Measurements from ENCODE around the gene EPB42. TPM values are rescaled to one million over a fixed set of nuclear protein-coding genes. Genes with fewer than 3 reads are reported as not detected.
A peak's percentile ranks its signal among the peaks of the same experiment; 100 is the strongest.

EPB42 gene
- total and polyA plus RNA-seq, 2 donors (not counting 1 experiment from before 2014, with no cell fraction given), result not detected

DNA sequence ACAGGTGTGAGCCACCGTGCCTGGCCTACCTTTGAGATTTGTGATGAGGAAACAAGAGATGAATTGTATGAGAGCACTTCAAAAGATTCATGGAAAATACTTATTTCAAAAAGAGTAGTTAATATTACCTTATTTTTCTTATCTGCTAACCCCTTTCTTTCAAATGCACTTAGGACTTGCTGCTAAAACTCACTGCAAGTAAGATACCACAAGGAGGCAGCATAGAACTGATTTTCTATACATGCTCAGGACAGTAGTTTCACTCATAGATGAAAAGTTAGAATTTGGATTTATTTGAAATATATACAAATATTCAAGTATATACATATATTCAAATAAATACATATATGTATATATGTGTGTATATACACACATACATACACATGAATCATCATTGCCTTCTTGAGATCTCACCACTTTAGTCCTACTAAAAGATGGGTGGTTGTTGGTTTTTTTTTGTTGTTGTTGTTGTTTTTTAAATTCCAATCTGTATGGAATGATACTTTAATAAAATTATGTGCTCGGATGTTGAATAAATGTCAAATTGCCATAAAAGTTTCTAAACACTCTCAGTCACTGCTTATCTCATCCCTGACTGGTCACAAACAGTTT, 33.2 kb downstream of the EPB42 start:
- Mint-ChIP-seq H3K27ac (no peak overlapping the region), H3K9me3 (ENCODE audit: insufficient read depth) (no peaks in the 10 kb centered on the region)
- POLR2A ChIA-PET, result no interaction called here

DNA sequence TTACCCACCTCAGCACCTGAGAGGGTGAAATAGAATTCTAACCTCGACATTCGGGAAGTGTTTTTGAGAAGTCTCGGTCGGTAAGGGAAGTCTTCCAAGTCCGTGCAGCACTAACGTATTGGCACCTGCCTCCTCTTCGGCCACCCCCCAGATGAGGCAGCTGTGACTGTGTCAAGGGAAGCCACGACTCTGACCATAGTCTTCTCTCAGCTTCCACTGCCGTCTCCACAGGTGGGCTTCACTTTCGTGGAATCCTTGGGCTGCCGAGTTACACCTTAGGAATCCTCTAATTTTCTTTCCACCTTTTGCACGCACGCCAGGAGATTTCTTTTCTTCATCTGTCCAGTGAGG, 34.8 kb downstream of the EPB42 start:
- WGBS (ENCODE audit: insufficient coverage), result 0% methylated on average over 11 of the region's 13 CpGs
- H3K27me3 Mint-ChIP-seq, result no peaks in the 10 kb centered on the region
- Histone ChIP-seq H3K9ac (ENCODE audit: low read length) (peak overlapping the region; percentile 94), H3K4me2 (replicated peaks; ENCODE audit: low read depth, low read length, poor library complexity, severe bottlenecking) (peak overlapping the region; percentile 91), H3K36me3 (replicated peaks in 1 of 2; ENCODE audit: control extremely low read depth in 1 of 2, control insufficient read depth in 1 of 2, extremely low read depth in 1 of 2, insufficient read depth in 2 of 2, low read length in 1 of 2) (peaks cover 8 to 33% of the 10 kb centered on the region in 2 experiments), H4K20me1 (ENCODE audit: control insufficient read depth, insufficient read depth, low read length, poor library complexity, severe bottlenecking) (peaks cover 34% of the 10 kb centered on the region), H3K79me2 (ENCODE audit: control insufficient read depth, insufficient read depth, low read length) (peaks cover 45% of the 10 kb centered on the region), H3K4me3 (ENCODE audit: control extremely low read depth in 1 of 5, extremely low read depth in 1 of 5, insufficient read depth in 1 of 5, low read depth in 2 of 5, low read length in 4 of 5) (peak overlapping the region; percentile 43 to 94 (median 75)), H3K27ac (ENCODE audit: low read length in 2 of 2) (peak overlapping the region; percentile 87 to 94), H3K4me1 (ENCODE audit: control insufficient read depth in 2 of 2, insufficient read depth in 2 of 2, low read length in 2 of 2) (peaks cover 21 to 32% of the 10 kb centered on the region in 2 donors), H3K9me3 (ENCODE audit: control extremely low read depth in 1 of 3, control insufficient read depth in 2 of 3, insufficient read depth in 1 of 3, low read length in 2 of 3) (no peaks in the 10 kb centered on the region), H2AFZ (ENCODE audit: insufficient read depth, low read depth, low read length, poor library complexity, severe bottlenecking) (peak overlapping the region; percentile 78), H3K27me3 (replicated peaks in 1 of 4; ENCODE audit: control extremely low read depth in 1 of 4, control insufficient read depth in 3 of 4, insufficient read depth in 4 of 4, low read length in 3 of 4) (no peaks in the 10 kb centered on the region)
- CTCF ChIA-PET, result interaction anchor here (1.0 to 1.7 kb wide), 5 partner anchors 9 to 99 kb away, joined by 3 to 8 read pairs (median 5); no protein-coding TSS in a partner anchor
- no peak for TF ChIP-seq EZH2 (IDR thresholded peaks at IDR 0.05; ENCODE audit: borderline replicate concordance, insufficient read depth, low read depth, low read length, poor library complexity, severe bottlenecking)
- TF ChIP-seq, protein P1, sequence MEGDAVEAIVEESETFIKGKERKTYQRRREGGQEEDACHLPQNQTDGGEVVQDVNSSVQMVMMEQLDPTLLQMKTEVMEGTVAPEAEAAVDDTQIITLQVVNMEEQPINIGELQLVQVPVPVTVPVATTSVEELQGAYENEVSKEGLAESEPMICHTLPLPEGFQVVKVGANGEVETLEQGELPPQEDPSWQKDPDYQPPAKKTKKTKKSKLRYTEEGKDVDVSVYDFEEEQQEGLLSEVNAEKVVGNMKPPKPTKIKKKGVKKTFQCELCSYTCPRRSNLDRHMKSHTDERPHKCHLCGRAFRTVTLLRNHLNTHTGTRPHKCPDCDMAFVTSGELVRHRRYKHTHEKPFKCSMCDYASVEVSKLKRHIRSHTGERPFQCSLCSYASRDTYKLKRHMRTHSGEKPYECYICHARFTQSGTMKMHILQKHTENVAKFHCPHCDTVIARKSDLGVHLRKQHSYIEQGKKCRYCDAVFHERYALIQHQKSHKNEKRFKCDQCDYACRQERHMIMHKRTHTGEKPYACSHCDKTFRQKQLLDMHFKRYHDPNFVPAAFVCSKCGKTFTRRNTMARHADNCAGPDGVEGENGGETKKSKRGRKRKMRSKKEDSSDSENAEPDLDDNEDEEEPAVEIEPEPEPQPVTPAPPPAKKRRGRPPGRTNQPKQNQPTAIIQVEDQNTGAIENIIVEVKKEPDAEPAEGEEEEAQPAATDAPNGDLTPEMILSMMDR (IDR thresholded peaks at IDR 0.05), result no peak
- POLR2A ChIA-PET, result interaction anchor here (1.7 kb wide), 1 partner anchor 100 kb away, joined by 5 read pairs; no protein-coding TSS in a partner anchor
- no peaks in the 10 kb centered on the region for H3K9me3 Mint-ChIP-seq (ENCODE audit: insufficient read depth)
- DNase-seq (no peak), ATAC-seq (ENCODE audit: low read depth) (peak; percentile 1)
- H3K4me1 Mint-ChIP-seq, result peaks cover 38% of the 10 kb centered on the region
- peak overlapping the region; percentile 98 for H3K27ac Mint-ChIP-seq
- peak overlapping the region; percentile 99 for H3K4me3 Mint-ChIP-seq
- intact Hi-C loops (cut with micrococcal nuclease), result loop anchor here (2.0 to 10.0 kb wide), 2 partner anchors 19 to 329 kb away; partner anchors contain the start of gene MAP1A

More for the DNA sequence above, 33.2 kb downstream of the EPB42 start:
- H3K4me3 Mint-ChIP-seq, result peak overlapping the region; percentile 13
- ATAC-seq (ENCODE audit: low read depth) (no peak), DNase-seq (peak; percentile 55)
- intact Hi-C loops (cut with micrococcal nuclease), result loop anchor here (1.0 to 10.0 kb wide), 3 partner anchors 17 to 327 kb away; partner anchors contain the start of gene MAP1A
- no peaks in the 10 kb centered on the region for H3K9me3 ChIP-seq (ENCODE audit: control extremely low read depth in 1 of 3, control insufficient read depth in 2 of 3, insufficient read depth in 1 of 3, low read length in 2 of 3)
- no peaks in the 10 kb centered on the region for H3K27me3 ChIP-seq (replicated peaks in 1 of 4; ENCODE audit: control extremely low read depth in 1 of 4, control insufficient read depth in 3 of 4, insufficient read depth in 4 of 4, low read length in 3 of 4)
- TF ChIP-seq, protein P1 (IDR thresholded peaks at IDR 0.05), result peak; percentile 80
- no peak for TF ChIP-seq EZH2 (IDR thresholded peaks at IDR 0.05; ENCODE audit: borderline replicate concordance, insufficient read depth, low read depth, low read length, poor library complexity, severe bottlenecking)
- H3K27me3 Mint-ChIP-seq, result no peaks in the 10 kb centered on the region
- H3K4me3 ChIP-seq (ENCODE audit: control extremely low read depth in 1 of 5, extremely low read depth in 1 of 5, insufficient read depth in 1 of 5, low read depth in 2 of 5, low read length in 4 of 5), result no peak overlapping the region
- H3K79me2 ChIP-seq (ENCODE audit: control insufficient read depth, insufficient read depth, low read length), result peaks cover 56% of the 10 kb centered on the region
- peak overlapping the region in 1 of 2 donors; percentile 94 for H3K27ac ChIP-seq (ENCODE audit: low read length in 2 of 2)
- H3K4me1 ChIP-seq (ENCODE audit: control insufficient read depth in 2 of 2, insufficient read depth in 2 of 2, low read length in 2 of 2), result peaks cover 21 to 32% of the 10 kb centered on the region in 2 donors
- no CpG with 5 or more reads among the region's 2 CpGs for WGBS (ENCODE audit: insufficient coverage)
- H2AFZ ChIP-seq (ENCODE audit: insufficient read depth, low read depth, low read length, poor library complexity, severe bottlenecking), result no peak overlapping the region
- H4K20me1 ChIP-seq (ENCODE audit: control insufficient read depth, insufficient read depth, low read length, poor library complexity, severe bottlenecking), result peaks cover 48% of the 10 kb centered on the region
- H3K9ac ChIP-seq (ENCODE audit: low read length), result no peak overlapping the region
- CTCF ChIA-PET, result interaction anchor here (1.3 kb wide), 1 partner anchor 98 kb away, joined by 7 read pairs; no protein-coding TSS in a partner anchor
- H3K36me3 ChIP-seq (replicated peaks in 1 of 2; ENCODE audit: control extremely low read depth in 1 of 2, control insufficient read depth in 1 of 2, extremely low read depth in 1 of 2, insufficient read depth in 2 of 2, low read length in 1 of 2), result peaks cover 12 to 45% of the 10 kb centered on the region in 2 experiments
- peaks cover 42% of the 10 kb centered on the region for H3K4me1 Mint-ChIP-seq
- H3K4me2 ChIP-seq (replicated peaks; ENCODE audit: low read depth, low read length, poor library complexity, severe bottlenecking), result peak overlapping the region; percentile 91
